ENCODE results near the gene EYA3. TPM values are rescaled to one million over a fixed set of nuclear protein-coding genes. Genes with fewer than 3 reads are reported as not detected.

The EYA3 gene
- total and polyA plus RNA-seq, 2 donors (not counting 3 experiments of a cell fraction or from before 2014, with no cell fraction given), result 12.7 to 33.0 TPM

- CTCF ChIA-PET, result interaction anchor here (0.8 to 3.6 kb wide), 8 partner anchors 12 to 220 kb away, joined by 3 to 19 read pairs (median 8); partner anchors contain the start of gene EYA3
- DNase-seq (ENCODE audit: low read depth, low spot score), result peak; percentile 73
Observed at GRCh38 chr1:27993241-27993640, 95.2 kb downstream of the EYA3 start.

GRCh38 chr1:27992276-27992675 is 96.1 kb downstream of the EYA3 start:
- no peaks in the 10 kb centered on the region for H3K79me2 ChIP-seq (ENCODE audit: control insufficient read depth, insufficient read depth, low read length)
- FAIRE-seq, result peak; percentile 85
- ChIA-PET CTCF (interaction anchor here (0.6 to 3.6 kb wide), 9 partner anchors 12 to 217 kb away, joined by 3 to 19 read pairs (median 5); partner anchors contain the start of gene EYA3), POLR2A (no interaction called here)
- H3K4me1 ChIP-seq (ENCODE audit: control insufficient read depth, extremely low read depth, insufficient read depth, low read length), result peaks cover 35% of the 10 kb centered on the region
- H3K9me3 ChIP-seq (replicated peaks; ENCODE audit: control insufficient read depth, insufficient read depth, low read length), result no peaks in the 10 kb centered on the region
- no peaks in the 10 kb centered on the region for H3K27me3 ChIP-seq (ENCODE audit: control insufficient read depth in 2 of 2, insufficient read depth in 2 of 2, low read length in 2 of 2)
- peak overlapping the region; percentile 63 for H3K4me2 ChIP-seq (ENCODE audit: insufficient read depth, low read length)
- H4K20me1 ChIP-seq (replicated peaks; ENCODE audit: control insufficient read depth, extremely low read depth, insufficient read depth, low read length), result no peaks in the 10 kb centered on the region
- H3K4me3 ChIP-seq (replicated peaks in 1 of 3; ENCODE audit: insufficient read depth in 1 of 3, low read depth in 1 of 3, low read length in 3 of 3), result no peak overlapping the region
- BruUV-seq (replicated peaks), result no TSS peak
- peak; percentile 60 for DNase-seq (ENCODE audit: low read depth, low spot score)
- H3K9me1 ChIP-seq (replicated peaks; ENCODE audit: control insufficient read depth, extremely low read depth, insufficient read depth, low read length), result no peaks in the 10 kb centered on the region
- dilution Hi-C loops (cut with MboI; ENCODE audit: extremely low pct_ligation_motif_present, low sequenced_read_pairs), result no loop called here
- intact Hi-C loops (cut with micrococcal nuclease), result no loop called here
- TF ChIP-seq POLR2AphosphoS5 (IDR thresholded peaks at IDR 0.05; ENCODE audit: insufficient read depth, low read depth, low read length) (peak; percentile 30), JUN (IDR thresholded peaks at IDR 0.05; ENCODE audit: borderline replicate concordance, insufficient read depth, insufficient read length, low read depth) (no peak)
- H3K27ac ChIP-seq (ENCODE audit: insufficient read depth, low read depth, low read length), result peak overlapping the region; percentile 46
- peaks cover 10 to 13% of the 10 kb centered on the region in 2 experiments for H3K36me3 ChIP-seq (ENCODE audit: control insufficient read depth in 2 of 2, extremely low read depth in 1 of 2, insufficient read depth in 2 of 2, low read length in 2 of 2)
- H3K9ac ChIP-seq (replicated peaks; ENCODE audit: extremely low read depth, insufficient read depth, low read length), result no peak overlapping the region
- no peak overlapping the region for H2AFZ ChIP-seq (ENCODE audit: low read depth, low read length)

More at GRCh38 chr1:27993241-27993640, 95.2 kb downstream of the EYA3 start:
- H3K4me1 ChIP-seq (ENCODE audit: control insufficient read depth, extremely low read depth, insufficient read depth, low read length), result peaks cover 35% of the 10 kb centered on the region
- H4K20me1 ChIP-seq (replicated peaks; ENCODE audit: control insufficient read depth, extremely low read depth, insufficient read depth, low read length), result no peaks in the 10 kb centered on the region
- dilution Hi-C loops (cut with MboI; ENCODE audit: extremely low pct_ligation_motif_present, low sequenced_read_pairs) (no loop called here), intact Hi-C loops (cut with micrococcal nuclease) (loop anchor here (1.0 kb wide), 3 partner anchors 34 to 95 kb away; partner anchors contain the start of genes EYA3 and XKR8)
- peak; percentile 90 for FAIRE-seq
- peak overlapping the region; percentile 63 for H3K4me2 ChIP-seq (ENCODE audit: insufficient read depth, low read length)
- peak; percentile 66 for TF ChIP-seq GATA2 (IDR thresholded peaks at IDR 0.05; ENCODE audit: insufficient read depth, insufficient read length, low read depth, low read length)
- TF ChIP-seq MAX (IDR thresholded peaks at IDR 0.05; ENCODE audit: insufficient read depth, insufficient read length), result no peak
- H3K9ac ChIP-seq (replicated peaks; ENCODE audit: extremely low read depth, insufficient read depth, low read length), result no peak overlapping the region
- POLR2A ChIA-PET, result interaction anchor here (0.5 kb wide), 1 partner anchor 916 kb away, joined by 5 read pairs; no protein-coding TSS in a partner anchor
- no peak overlapping the region for H2AFZ ChIP-seq (ENCODE audit: low read depth, low read length)
- H3K9me3 ChIP-seq (replicated peaks; ENCODE audit: control insufficient read depth, insufficient read depth, low read length), result no peaks in the 10 kb centered on the region
- BruUV-seq (replicated peaks), result no TSS peak
- peak overlapping the region; percentile 25 for H3K27ac ChIP-seq (ENCODE audit: insufficient read depth, low read depth, low read length)
- H3K79me2 ChIP-seq (ENCODE audit: control insufficient read depth, insufficient read depth, low read length), result no peaks in the 10 kb centered on the region
- H3K27me3 ChIP-seq (ENCODE audit: control insufficient read depth in 2 of 2, insufficient read depth in 2 of 2, low read length in 2 of 2), result no peaks in the 10 kb centered on the region
- H3K36me3 ChIP-seq (ENCODE audit: control insufficient read depth in 2 of 2, extremely low read depth in 1 of 2, insufficient read depth in 2 of 2, low read length in 2 of 2), result peaks cover 8 to 13% of the 10 kb centered on the region in 2 experiments
- no peak overlapping the region for H3K4me3 ChIP-seq (replicated peaks in 1 of 3; ENCODE audit: insufficient read depth in 1 of 3, low read depth in 1 of 3, low read length in 3 of 3)
- H3K9me1 ChIP-seq (replicated peaks; ENCODE audit: control insufficient read depth, extremely low read depth, insufficient read depth, low read length), result no peaks in the 10 kb centered on the region

Measured in endothelial cell of umbilical vein (primary cell).